Psoas muscle (tissue), 8 donors: ENCODE measurements around the gene SPTBN1. TPM values are rescaled to one million over a fixed set of nuclear protein-coding genes. Genes with fewer than 3 reads are reported as not detected.
"Not testable (repeated sequence)": the region's sequence is repeated elsewhere in the genome, so short reads cannot be mapped to it uniquely, and the experiment has no call there.

Experiments
- ATAC-seq, 4 donors: fragments of 200-7000 bp; cut with Tn5 transposase; one replicate each; pipeline ENCODE4 v1.9.1; 2020; ENCODE audit warnings: moderate library complexity in 3 of 4, mild to moderate bottlenecking in 2 of 4
- DNase-seq, 2 donors: peaks; one replicate each; pipeline ENCODE4 v3.0.0-alpha.2; 2020
- H3K27ac ChIP-seq: fragments of 200-600 bp; one replicate; pipeline ENCODE4 v1.8.0; 2022
- H3K27me3 ChIP-seq, 3 donors: fragments of 200-600 bp in 1 of 3; one replicate each; pipeline versions ENCODE4 v1.6.1 to v1.8.0; 2013 to 2022; ENCODE audit warnings: low read length in 2 of 3, mild to moderate bottlenecking in 2 of 3, moderate library complexity in 1 of 3; ENCODE audit not compliant: insufficient read depth in 3 of 3
- H3K36me3 ChIP-seq, 2 donors: fragments of 200-600 bp in 1 of 2; one replicate each; pipeline versions ENCODE4 v1.6.1 to v1.8.0; 2013 to 2022; ENCODE audit warnings: low read depth in 1 of 2, mild to moderate bottlenecking in 1 of 2, moderate library complexity in 1 of 2; ENCODE audit not compliant: insufficient read depth in 1 of 2
- H3K4me1 ChIP-seq: fragments of 200-600 bp; one replicate; pipeline ENCODE4 v1.8.0; 2022
- H3K4me3 ChIP-seq: fragments of 200-600 bp; one replicate; pipeline ENCODE4 v1.8.0; 2022; ENCODE audit warnings: mild to moderate bottlenecking
- H3K9me3 ChIP-seq: fragments of 200-600 bp; one replicate; pipeline ENCODE4 v1.8.0; 2022
- CTCF ChIP-seq: fragments of 200-600 bp; IDR thresholded peaks from one replicate; pipeline ENCODE4 v1.8.0; 2022; ENCODE audit warnings: antibody characterized with exemption
- WGBS, 3 donors: extraction: QIAGEN DNeasy Blood & Tissue Kit; methylation state at CpG; one replicate each; pipeline versions ENCODE4 v1.1.6 to v1.1.7; 2013; 5-methylcytosine and 5-hydroxymethylcytosine counted together
- intact Hi-C, 2 donors: fragments of 100-400 bp; cut with DNase I; formaldehyde crosslinking; loops; one replicate each; pipeline versions ENCODE4 v1.11.0 to v1.14.2; 2022
- polyA plus RNA-seq, 3 donors: library from polyadenylated mRNA; stranded (reverse); fragments of 200-250 nt; gene quantifications; one replicate each; pipeline ENCODE4 v1.2.3, GENCODE V29; 2013
- total RNA-seq, 4 donors: library from RNA; stranded (reverse); fragmentation: NEBNext Ultra II Directional in 2 of 4; extraction: Animal tissue kit (Norgen Biotek cat#: 25700) in 2 of 4; gene quantifications; one replicate each; pipeline versions ENCODE4 v1.2.1 to v1.2.4, GENCODE V29; 2021 to 2023
- donor health status: healthy with polysubstance abuse.
- donor health status: DM: no; HTN: no; CAD: no; lungs with moderate emphysema.
- donor health status: Bipolar disorder and iron deficiency.
- donor health status: healthy.
- donor health status: DM: yes; HTN: yes; CAD: no.
- donor health status: DM: no; HTN: no; CAD: no.
- donor health status: DM: no; HTN: no; CAD: no.
- donor health status: DM: yes; HTN: yes; CAD: no.

Gene SPTBN1
- total and polyA plus RNA-seq, 7 donors: 22.9 to 180 (median 87.8) TPM

DNA sequence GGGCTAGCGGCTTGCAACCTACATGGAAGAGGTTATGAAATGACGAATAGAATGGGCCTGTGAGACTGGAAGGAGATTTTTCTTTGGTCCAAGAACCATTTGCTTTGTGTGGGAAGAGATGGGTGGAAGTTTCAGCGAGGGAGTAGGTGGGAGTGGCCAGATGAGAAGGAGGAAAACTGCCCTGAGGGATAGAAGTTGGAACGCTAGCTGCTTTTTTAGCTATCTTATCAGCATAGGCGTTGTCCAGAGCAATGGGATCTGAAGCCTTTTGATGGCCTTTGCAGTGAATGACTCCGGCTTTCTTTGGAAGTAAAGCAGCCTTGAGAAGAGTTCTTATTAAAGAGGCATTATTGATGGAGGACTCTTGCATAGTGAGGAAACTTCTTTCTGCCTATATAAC lies 52.4 kb downstream of the SPTBN1 start:
- TF ChIP-seq CTCF: no peak
- WGBS, 3 donors: 71 to 85% (median 85%) methylated on average over 6 of the region's 6 CpGs
- no peaks in the 10 kb centered on the region for H3K27me3 ChIP-seq
- no peak overlapping the region for H3K27ac ChIP-seq
- peaks cover 53% of the 10 kb centered on the region for H3K4me1 ChIP-seq
- H3K9me3 ChIP-seq: no peaks in the 10 kb centered on the region
- intact Hi-C loops: no loop called here
- ATAC-seq: no peak
- no peak overlapping the region for H3K4me3 ChIP-seq
- no peak for DNase-seq
- no peaks in the 10 kb centered on the region for H3K36me3 ChIP-seq

GRCh38 chr2:54509043-54509442 lies 52.9 kb downstream of the SPTBN1 start:
- H3K4me3 ChIP-seq, intact Hi-C loops, DNase-seq, H3K36me3 ChIP-seq, H3K27ac ChIP-seq, ATAC-seq, H3K27me3 ChIP-seq, H3K9me3 ChIP-seq: not testable (repeated sequence)
- peaks cover 51% of the 10 kb centered on the region for H3K4me1 ChIP-seq
- WGBS, 3 donors: 67 to 84% (median 78%) methylated on average over 5 of the region's 5 CpGs

DNA sequence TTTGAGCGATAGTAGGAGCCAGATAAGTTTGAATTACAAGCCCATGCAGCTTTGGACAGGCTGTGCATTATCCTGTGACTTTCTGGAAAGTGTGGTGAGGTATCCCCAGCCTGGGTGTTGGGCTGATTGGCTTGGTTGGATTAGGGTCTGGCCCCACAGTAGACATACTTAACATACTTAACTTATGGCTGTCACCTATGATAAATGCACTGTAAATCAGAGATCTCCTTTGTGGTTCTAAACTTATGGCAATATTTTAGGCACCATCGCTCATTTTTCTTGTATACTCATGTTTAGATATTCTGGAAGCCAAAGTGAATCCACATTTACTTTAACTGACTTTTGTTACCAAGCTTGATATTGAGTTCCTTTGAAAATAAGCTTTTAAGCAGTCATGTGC lies 54.8 kb downstream of the SPTBN1 start:
- WGBS, 3 donors: 60 to 77% (median 62%) methylated on average over 2 of the region's 2 CpGs

DNA sequence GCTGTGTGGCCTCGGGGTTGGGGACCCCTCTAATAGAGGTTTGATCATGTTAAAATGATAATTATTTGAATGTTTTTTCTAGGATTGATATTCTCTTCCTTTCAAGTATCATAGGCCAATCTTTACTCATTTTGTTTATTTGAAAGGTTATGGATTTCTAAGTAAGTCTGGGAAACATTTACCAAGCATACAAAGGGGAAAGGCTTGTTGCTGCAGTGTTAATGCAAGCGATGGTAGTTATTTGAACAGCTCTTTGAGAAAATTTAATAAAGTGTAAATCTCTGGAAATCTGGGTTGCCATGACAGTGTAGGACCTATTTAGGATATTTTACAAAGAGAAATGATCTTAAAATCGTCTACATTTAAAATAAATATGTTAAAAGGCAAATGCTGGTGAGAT lies 56.1 kb downstream of the SPTBN1 start:
- no peak for TF ChIP-seq CTCF
- Histone ChIP-seq H3K27me3 (no peaks in the 10 kb centered on the region), H3K9me3 (no peaks in the 10 kb centered on the region), H3K4me3 (no peak overlapping the region), H3K36me3 (no peaks in the 10 kb centered on the region), H3K4me1 (peaks cover 43% of the 10 kb centered on the region), H3K27ac (peak overlapping the region; percentile 10)
- intact Hi-C loops: loop anchor here in 1 of 2 donors (10.0 kb wide), 1 partner anchor 407 kb away; no protein-coding TSS in a partner anchor
- WGBS, 3 donors: 80 to 84% (median 81%) methylated on average over 3 of the region's 3 CpGs
- ATAC-seq (no peak), DNase-seq (no peak)

More for the DNA sequence above, 54.8 kb downstream of the SPTBN1 start:
- no peak for ATAC-seq
- no peak for TF ChIP-seq CTCF
- H3K4me1 ChIP-seq: peaks cover 43% of the 10 kb centered on the region
- DNase-seq: no peak
- intact Hi-C loops: loop anchor here in 1 of 2 donors (10.0 kb wide), 1 partner anchor 406 kb away; no protein-coding TSS in a partner anchor
- no peaks in the 10 kb centered on the region for H3K36me3 ChIP-seq
- H3K27ac ChIP-seq: no peak overlapping the region
- no peaks in the 10 kb centered on the region for H3K27me3 ChIP-seq
- no peak overlapping the region for H3K4me3 ChIP-seq
- H3K9me3 ChIP-seq: no peaks in the 10 kb centered on the region

GRCh38 chr2:54512663-54513362 lies 56.7 kb downstream of the SPTBN1 start:
- Histone ChIP-seq H3K27ac (peak overlapping the region; percentile 10), H3K4me1 (peaks cover 46% of the 10 kb centered on the region), H3K9me3 (no peaks in the 10 kb centered on the region), H3K36me3 (no peaks in the 10 kb centered on the region), H3K4me3 (no peak overlapping the region), H3K27me3 (no peaks in the 10 kb centered on the region)
- DNase-seq: no peak
- WGBS, 3 donors: 46 to 74% (median 64%) methylated on average over 4 of the region's 4 CpGs
- no peak for TF ChIP-seq CTCF
- intact Hi-C loops: loop anchor here in 1 of 2 donors (10.0 kb wide), 1 partner anchor 408 kb away; no protein-coding TSS in a partner anchor
- peak; percentile 74 to 90 (median 86) for ATAC-seq
